ENCODE data around the gene PSTK.

DNA sequence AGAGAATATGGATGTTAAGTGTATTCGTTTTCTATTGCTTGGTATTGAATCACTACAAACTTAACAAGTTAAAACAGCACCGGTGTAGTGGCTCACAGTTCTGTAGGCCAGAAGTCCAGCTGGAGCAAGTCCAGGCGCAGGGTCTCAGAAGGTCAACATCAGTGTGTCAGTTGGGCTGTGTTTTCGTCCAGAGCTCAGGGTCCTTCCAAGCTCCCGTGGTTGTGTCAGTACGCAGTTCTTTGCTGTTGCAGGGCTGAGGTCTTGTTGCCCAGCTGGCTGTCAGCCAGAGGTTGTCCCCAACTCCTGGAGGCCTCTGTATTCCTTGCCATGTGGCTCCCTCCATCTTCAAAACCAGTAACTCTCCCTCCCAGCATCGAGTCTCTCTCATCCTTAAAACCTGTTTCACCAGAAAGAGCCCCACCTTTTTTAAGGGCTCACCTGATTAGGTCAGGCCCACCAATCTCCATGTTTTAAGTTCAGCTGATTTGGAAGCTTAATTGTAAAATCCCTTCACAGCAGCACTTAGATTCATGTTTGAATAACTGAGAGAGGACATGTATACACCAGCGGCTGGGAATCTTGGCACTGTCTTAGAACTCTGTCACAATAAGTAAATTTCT lies 55.4 kb downstream of the PSTK start:
- TF ChIP-seq EZH2 (IDR thresholded peaks at IDR 0.05; ENCODE audit: insufficient read depth, poor library complexity, severe bottlenecking) (no peak), EZH2phosphoT487 (IDR thresholded peaks at IDR 0.05; ENCODE audit: insufficient read depth, low read depth) (no peak)
